HT-29 (cell line): ENCODE data around the gene AGBL4. TPM values are rescaled to one million over a fixed set of nuclear protein-coding genes. Genes with fewer than 3 reads are reported as not detected.
"Not testable (repeated sequence)": the region's sequence is repeated elsewhere in the genome, so short reads cannot be mapped to it uniquely, and the experiment has no call there.

Experiments
- DNase-seq: peaks from one replicate; pipeline ENCODE4 v3.0.0-alpha.2; 2015; ENCODE audit warnings: low spot score
- total RNA-seq: library from RNA; depleted of rRNA; stranded (reverse); fragments of >200 nt; shearing (Covaris generic); gene quantifications from 2 replicates; pipeline ENCODE4 v1.2.3, GENCODE V29; 2014

AGBL4 gene
- total RNA-seq, 1 experiment from 2014 or later: not detected

- no peak for DNase-seq
Measured at GRCh38 chr1:48555271-48555670, 1468.5 kb downstream of the AGBL4 start.

DNA sequence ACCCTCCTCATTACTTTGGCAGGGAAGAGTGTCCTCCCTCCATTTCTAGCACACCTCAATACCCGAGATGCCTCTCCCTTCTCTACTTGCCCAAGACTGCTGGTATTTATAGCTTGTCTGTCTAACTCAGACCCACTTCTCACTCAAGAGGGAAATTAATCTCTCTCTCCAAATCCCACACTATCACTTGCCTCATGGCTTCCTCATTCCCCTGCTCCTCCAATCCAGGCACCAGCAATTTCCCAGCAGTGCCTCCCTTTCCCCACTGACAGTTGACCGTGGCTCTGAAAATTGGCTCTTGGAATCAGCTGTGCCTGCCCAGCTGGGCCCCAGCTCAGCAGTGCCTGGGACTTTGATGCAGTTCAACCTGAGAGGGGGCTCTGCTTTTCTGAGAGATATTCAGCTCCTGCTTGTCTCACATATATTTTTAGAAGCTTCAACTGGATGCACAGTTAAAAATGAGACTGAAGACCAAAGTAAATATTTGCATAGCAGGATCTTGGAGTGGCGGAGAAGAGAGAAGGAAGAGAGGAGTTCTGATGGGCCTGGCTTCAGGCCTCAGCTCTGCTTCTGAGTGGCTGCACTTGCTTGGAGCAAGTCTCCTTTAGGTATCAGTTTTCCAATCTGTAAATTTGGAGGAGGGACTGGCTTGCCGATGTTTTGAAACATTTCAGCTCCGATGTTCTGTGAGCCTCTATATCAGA is 1470.7 kb downstream of the AGBL4 start:
- DNase-seq: no peak

DNA sequence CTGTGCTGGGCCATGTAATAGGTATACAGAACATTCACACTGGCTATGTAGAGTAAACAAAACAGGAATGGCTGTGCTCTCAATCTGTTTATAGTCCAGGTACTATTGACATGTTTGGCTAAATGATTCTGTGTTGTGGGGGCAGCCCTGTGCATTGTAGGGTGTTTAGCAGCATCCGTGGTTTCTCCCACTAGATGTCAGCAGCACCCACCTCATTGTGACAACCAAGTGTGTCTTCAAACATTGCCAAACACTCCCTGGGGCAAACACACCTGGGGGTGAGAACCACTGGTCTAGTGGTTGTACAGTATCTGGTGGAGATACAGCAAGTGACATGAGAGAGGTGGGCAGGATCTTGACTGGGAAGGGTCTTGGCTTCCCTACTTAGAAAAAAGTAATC is 1471.3 kb downstream of the AGBL4 start:
- DNase-seq: peak; percentile 37

- DNase-seq: no peak
Measured at GRCh38 chr1:48548985-48549384, 1474.8 kb downstream of the AGBL4 start.

DNA sequence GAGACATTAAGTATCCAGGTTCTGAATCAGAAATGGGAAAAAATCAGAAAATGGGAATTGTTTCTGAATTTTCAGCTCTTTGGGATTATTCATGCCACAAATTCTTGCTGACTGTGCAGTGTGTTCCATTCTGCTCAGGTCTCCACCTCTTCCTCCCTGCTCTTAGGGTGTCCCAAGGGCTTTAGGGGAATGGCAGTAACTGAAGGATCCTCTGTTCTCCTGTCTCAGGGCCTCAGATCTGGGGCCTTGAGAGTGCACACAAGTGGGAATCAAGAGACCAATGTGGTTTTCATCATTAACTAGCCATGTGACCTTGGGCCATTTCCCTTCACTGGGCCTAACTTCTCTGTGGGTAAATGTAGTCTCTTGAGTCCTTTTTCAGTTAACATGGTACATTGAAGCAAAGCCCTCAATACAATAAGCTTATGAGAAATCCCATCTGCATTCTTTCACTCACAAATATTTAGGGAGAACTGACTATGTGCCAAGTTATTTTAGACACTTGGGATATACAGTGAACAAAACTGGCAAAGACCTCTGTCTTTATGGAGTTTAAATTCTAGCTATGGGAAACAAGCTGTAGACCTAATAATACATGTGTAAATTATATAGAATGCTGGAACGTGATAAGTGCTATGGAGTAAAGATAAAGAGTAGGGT is 1476.1 kb downstream of the AGBL4 start:
- no peak for DNase-seq

DNA sequence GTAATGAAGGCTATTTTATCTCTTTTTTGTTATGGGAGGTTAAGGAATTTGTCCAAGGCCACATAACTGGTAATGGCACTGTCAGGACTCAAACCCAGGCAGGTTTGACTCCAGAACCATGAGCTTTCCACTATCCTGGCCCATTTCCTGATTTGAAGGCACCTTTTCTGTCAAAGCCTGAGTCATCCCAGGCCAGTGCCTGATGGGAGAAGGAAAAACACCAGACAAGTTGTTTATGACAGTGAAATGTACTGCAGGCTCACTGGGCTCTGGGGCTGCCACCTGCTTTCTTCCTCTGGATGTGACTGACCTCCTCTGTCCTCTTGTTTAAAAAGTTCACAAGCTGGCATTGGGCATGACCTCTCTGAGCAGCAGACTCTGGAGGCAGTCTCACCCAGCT is 1479.9 kb downstream of the AGBL4 start:
- no peak for DNase-seq

DNA sequence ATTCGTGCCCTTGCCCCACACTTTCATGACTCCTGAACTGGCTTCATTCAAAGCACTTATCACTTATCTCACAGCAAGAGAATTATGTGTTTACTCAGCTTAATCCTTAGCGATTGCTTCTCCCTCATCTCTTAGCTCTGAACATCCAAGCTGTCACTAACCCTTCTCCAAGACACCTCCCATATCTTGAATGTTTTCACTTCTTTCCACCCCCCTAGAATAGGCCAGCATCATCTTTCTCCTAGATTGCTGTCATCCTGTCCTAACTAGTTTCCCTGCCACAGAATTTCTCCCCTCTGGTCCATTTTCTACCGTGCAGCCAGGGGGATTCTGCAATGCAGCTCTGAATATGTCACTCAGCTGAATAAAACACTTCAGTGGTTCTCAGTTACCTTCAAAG is 1483.2 kb downstream of the AGBL4 start:
- no peak for DNase-seq

GRCh38 chr1:48536477-48536876 is 1487.3 kb downstream of the AGBL4 start:
- no peak for DNase-seq

- no peak for DNase-seq
Measured at GRCh38 chr1:48532976-48533375, 1490.8 kb downstream of the AGBL4 start.

DNA sequence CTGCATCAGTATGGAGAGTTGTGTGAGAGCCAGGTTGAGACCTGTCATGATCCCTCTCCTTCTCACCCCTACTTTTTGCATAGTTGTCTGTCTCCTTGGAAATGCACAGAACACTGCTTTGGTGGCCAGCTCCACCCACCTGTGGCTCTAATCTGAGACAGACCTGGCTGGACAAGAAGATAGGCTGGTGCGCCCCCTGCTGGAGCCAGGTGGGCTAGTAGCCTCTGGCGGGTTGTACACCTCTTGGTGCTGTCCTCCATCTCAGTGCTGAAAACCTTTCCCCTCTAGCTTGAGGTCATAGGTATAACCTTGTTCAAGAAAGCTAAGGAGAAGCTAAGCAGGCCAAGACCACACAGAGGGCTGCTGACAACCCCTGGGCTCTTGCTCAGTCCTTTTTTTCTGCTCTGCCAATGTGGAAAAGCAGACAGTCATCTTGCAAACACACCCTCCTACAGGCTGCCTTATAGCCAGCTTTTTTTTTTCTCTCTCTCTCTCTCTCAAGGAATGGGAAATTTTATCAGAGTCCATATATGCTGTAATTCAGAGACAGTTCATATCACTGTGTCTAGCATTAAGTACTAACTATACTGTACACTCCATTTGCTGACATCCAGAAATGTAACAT is 1492.9 kb downstream of the AGBL4 start:
- DNase-seq: peak; percentile 88

DNA sequence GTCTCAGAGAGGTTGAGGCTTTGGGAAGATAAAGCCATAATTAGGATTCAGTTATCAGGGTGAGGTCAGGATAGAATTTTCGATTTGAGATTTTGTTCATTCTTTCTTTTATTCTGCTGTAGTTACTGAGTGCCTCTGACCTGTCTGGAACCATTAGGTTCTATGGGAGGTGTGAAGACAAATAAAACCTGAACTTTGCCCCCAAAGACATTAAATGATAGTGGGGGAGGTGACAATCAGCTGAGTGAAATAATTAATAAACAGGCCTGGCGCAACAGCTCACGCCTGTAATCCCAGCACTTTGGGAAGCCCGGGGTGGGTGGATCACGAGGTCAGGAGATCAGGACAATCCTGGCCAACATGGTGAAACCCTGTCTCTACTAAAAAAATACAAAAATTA is 1496.7 kb downstream of the AGBL4 start:
- no peak for DNase-seq

- DNase-seq: no peak
Measured at GRCh38 chr1:48526008-48526710, 1497.6 kb downstream of the AGBL4 start.

DNA sequence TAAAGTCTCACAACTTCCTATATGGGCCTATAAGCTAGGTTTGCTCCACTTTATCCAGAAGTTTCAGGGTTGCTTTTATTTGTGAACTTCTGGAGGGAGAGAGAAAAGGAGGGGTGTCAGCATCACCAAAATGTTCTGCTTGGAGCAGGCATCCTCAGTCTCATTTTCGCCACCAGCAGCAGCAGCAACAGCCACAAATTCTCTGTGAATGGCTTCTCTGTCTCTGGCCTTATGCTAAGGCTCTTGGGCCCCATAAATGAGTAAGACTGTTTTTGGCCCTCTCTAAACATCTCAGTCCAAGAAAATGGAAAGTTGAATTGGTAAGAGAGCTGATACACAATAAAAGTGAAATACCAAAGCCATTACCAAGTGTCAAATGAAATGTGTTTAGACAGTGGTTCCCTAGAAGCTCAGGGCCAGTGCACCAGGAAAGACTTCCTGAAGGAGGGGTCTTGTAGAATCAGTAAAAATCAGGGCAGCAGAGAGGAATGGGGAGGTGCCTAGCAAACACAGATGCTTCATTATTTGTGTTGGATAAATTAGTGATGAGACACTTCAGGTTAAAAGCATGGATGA is 1498.8 kb downstream of the AGBL4 start:
- no peak for DNase-seq

- no peak for DNase-seq
Measured at GRCh38 chr1:48523558-48523957, 1500.2 kb downstream of the AGBL4 start.

- not testable (repeated sequence) for DNase-seq
Measured at GRCh38 chr1:48519896-48520295, 1503.9 kb downstream of the AGBL4 start.

- no peak for DNase-seq
Measured at GRCh38 chr1:48506870-48507269, 1516.9 kb downstream of the AGBL4 start.

- no peak for DNase-seq
Measured at GRCh38 chr1:48500541-48501450, 1523.0 kb downstream of the AGBL4 start.

DNA sequence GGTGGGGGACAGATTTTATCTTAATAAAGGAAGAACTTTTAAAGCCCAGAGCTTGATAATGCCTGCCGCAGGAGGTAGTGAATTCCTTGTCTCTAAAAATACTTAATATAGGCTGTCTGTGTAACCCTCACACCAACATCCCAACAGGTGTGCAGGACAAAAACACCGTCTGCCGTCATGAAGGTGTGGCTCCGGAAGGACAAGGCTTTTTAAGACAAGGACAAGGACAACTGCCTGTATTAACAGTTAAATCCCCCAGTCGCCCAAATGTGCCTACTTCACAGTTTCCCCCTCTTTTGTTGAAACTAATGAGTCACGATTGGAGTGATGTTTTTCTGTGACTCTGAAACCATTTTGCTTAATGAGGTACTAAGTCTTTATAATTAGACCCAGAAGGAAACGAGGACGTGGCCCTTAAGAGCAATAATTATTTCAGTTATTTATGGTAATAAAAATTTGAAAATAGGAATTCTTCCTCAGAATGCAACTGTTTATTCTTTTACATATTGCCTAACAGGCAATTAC is 1524.5 kb downstream of the AGBL4 start:
- DNase-seq: no peak

GRCh38 chr1:48498096-48498791 is 1525.5 kb downstream of the AGBL4 start:
- DNase-seq: peak; percentile 86

DNA sequence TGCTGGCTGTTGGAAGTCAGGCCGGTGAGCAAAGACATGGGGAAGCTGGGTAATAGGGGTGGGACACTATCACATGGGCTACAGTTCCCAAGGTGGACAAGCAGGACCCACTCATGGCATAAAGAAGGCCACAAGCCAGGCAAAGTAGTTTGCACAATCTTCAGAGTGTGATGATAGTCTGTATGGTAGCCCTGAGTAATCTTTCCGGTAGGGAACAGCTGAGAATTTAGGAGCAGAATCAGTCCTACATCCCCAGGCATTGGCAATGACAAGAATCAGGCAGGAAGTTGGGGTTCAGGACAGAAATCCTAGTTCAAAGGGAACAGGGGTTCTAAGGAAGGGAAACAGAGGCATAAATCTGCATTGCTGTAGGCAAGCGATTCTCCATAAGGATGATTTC is 1527.8 kb downstream of the AGBL4 start:
- no peak for DNase-seq
